ENCODE data around the gene CAST.
A peak's percentile ranks its signal among the peaks of the same experiment; 100 is the strongest.
"Not testable (repeated sequence)": the region's sequence is repeated elsewhere in the genome, so short reads cannot be mapped to it uniquely, and the experiment has no call there.

Gene CAST

GRCh38 chr5:96785326-96786109, 123.3 kb downstream of the CAST start:
- no peak for DNase-seq

GRCh38 chr5:96788112-96788749, 126.1 kb downstream of the CAST start:
- no peak for DNase-seq

DNA sequence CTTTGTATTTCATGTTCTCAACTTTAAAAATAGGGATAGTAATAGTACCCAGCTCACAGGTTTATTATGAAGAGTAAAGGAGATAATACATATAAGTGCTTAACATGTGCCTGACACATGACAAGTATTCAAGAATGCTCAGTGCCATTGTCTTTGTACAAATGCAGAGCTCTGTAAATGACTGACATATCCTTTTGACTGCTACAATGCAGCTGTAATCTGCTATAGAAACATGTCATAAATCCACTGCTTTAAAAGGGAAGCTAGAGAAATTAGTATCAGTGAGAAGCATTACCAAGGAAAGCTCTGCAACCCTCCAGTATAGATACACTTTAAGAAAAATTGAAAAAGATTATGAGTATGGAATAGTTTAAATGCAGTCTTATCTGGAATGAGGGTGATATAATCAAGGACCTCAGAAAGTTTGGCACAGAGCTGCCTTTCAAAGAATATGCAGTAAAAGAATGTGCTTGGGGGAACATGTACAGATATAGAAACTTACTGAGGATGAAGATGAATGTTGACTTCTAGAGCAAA, 127.7 kb downstream of the CAST start:
- DNase-seq: no peak

DNA sequence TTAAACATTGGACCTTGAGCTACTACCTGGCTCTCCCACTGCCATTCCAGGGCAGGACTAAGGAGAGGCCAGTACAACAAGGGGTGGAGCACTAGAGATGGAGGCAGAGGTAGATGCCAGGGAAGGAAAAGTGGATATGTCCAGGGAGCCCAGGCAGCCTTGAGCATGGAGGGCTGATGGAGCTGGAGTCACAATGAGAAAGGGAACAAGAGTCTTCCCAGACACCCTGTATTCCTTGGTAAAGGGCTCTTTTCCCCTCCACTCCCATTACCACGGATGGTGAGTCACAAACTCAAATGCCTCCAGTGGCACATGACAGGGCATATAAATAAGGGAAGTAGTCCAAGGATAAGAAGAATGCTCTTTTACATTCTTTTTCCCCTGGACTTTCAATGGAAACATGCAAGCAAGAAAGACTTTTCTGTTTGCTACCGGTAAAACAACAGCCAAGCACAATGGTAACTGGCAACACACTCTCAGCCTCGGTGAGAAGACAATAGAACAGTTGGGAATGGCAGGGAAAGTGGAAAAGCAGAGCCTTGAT, 128.9 kb downstream of the CAST start:
- DNase-seq: no peak

GRCh38 chr5:96794757-96795156, 132.6 kb downstream of the CAST start:
- DNase-seq: no peak

GRCh38 chr5:96795626-96796025, 133.4 kb downstream of the CAST start:
- DNase-seq: no peak

- no peak for DNase-seq
Observed at GRCh38 chr5:96796434-96796833, 134.3 kb downstream of the CAST start.

GRCh38 chr5:96801718-96802117, 139.5 kb downstream of the CAST start:
- not testable (repeated sequence) for DNase-seq

GRCh38 chr5:96807075-96807654, 145.0 kb downstream of the CAST start:
- DNase-seq: peak; percentile 75

- no peak for DNase-seq
Observed at GRCh38 chr5:96808541-96808828, 146.3 kb downstream of the CAST start.

- DNase-seq: no peak
Observed at GRCh38 chr5:96808868-96809558, 146.8 kb downstream of the CAST start.

DNA sequence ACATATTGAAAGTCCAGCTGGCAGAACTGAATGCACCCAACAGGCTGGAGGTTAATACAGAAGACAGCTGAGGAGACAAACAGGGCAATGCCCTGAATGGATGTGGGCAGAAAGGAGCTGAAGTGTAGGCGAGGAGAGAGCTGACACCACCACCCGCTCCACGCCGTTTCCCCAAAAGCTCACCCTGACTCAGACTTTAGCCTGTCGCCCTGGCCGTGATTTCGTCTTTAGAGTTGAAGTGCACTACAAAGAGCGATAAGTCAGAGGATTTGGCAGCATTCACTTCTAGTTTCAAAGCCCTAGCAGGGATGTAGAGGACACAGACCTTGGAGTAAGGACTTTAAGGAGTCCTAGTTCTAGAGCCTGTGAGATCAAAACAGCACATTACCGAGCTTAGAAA, 147.7 kb downstream of the CAST start:
- DNase-seq: no peak

DNA sequence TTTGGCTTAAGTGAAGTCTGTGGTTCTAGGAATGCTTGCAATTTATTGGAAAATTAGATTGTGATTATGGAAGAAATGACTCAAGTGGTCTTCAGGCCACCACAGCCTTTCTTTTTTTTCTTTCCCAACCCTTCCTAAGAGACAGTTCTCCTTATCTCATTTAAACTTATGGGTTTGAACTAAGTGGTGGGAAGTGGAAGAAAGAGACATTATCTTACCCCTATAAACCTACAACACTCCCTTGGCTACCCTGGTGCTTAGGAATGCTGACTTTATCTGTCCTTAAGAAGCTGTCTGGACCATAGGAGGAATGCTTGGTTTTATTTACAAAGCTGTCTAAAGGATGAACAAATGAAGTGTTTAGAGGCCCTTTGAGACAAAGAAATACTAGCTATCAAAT, 150.7 kb downstream of the CAST start:
- DNase-seq: no peak

DNA sequence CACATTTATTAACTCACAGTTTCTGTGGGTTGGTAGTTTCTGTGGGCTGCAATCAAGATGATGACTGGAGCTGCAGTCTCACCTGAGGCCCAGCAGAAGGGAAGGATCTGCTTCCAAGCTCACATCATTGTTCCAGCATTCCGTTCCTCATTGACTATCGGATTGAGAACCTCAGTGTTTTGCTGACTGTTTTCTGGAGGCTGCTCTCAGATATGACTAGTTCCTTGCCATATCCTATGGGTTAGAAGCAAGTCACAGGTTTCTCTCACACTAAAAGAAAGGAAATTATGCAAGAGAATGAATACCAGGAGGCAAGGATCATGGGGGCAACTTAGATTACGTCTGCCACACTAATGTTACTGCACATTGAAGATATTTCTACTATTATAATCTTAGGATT, 151.9 kb downstream of the CAST start:
- no peak for DNase-seq

GRCh38 chr5:96816411-96816939, 154.3 kb downstream of the CAST start:
- no peak for DNase-seq

GRCh38 chr5:96816991-96817390, 154.8 kb downstream of the CAST start:
- DNase-seq: no peak

- no peak for DNase-seq
Observed at GRCh38 chr5:96817506-96817905, 155.3 kb downstream of the CAST start.

DNA sequence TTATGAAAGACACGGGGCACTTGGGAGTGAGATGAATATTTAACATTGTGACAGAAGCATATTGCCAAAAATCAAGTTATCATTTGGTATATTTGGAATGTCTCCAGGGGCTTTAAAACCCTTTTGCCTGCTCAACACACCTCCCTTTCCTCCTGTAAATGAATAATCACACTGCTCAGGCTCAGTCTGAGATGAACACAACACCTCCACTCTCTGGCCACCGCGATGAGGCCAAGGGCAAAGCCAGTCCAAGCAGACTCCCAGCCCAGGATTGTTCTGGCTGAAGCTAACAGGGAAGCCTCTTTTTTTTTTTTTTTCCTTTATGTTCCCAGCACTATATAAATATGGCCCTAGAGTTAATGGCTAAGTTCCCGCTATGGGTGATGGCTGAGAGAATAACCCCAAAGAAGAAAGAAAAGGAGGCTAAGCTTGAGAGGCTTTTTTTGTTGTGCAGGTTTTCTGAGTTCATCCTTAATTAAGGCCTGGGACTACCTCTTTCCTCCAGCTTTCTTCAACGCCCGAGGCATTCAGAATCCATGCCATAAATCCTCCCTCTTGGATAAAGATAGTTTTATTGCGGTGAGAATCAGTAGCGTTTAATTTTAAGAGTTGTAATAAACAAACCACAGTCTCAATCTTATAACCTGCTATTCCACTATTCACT, 156.1 kb downstream of the CAST start:
- DNase-seq: no peak

DNA sequence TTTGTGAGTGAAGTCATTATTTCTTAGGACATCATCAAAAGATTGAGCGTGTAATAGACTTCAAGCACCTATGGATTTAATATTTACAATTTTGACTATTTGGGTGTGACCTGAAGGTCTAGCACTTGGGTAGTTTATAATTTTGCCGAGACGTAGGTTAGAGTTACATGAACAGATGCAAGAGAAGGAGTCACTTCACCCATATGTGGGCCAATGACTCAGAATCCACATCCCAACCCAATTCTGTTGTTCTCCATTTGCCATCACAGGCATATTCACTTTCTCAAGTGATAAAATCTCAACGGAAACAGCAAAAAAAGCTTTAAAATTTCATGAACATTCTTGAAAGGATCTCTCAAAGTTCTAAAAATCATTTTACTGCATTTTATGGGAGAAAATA, 157.6 kb downstream of the CAST start:
- DNase-seq: no peak

GRCh38 chr5:96821260-96821916, 159.2 kb downstream of the CAST start:
- DNase-seq: no peak

DNA sequence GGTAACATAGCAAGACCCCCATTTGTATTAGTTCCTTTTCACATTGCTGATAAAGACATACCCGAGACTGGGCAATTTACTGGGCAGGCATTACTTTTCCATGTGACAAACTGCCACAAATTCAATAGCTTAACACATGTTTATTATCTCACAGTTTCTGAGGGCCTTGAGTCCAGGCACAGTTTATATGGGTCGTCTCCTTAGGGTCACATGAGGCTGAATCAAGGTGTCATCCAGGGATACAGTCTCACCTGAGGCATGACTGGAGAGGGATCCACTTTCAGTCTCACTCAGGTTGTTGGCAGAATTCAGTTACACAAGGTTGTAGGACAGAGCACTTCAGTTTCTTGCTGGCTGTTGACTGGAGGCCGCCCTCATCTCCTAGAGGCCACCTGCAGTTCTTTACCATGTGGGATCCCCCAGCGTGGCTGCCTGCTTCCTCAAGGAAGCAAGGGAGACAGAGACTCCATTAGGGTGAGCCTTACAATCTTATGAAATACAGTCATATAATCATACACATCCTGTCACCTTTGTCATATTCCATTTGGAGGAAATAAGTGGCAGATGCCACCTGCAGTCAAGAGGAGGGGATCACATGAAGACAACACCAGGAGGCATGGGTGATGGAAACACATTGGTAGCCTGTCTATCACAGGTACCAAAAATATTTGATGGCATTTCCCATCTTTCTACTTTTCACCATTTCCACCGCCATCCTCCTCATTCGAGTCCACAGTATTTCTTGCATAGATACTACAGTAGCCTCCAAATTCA, 160.7 kb downstream of the CAST start:
- DNase-seq: no peak

Data from NCI-H1092 (cell line).